Hippocampal formation (tissue), 2 donors: ENCODE results near the gene PTS.

Source experiments
- DNase-seq, 2 donors: peaks; one replicate each; lab custom pipeline; 2025; lab: John Stamatoyannopoulos, UW

Gene PTS

GRCh38 chr11:112222303-112222702, 3.9 kb upstream of the PTS start:
- no peak for DNase-seq

DNA sequence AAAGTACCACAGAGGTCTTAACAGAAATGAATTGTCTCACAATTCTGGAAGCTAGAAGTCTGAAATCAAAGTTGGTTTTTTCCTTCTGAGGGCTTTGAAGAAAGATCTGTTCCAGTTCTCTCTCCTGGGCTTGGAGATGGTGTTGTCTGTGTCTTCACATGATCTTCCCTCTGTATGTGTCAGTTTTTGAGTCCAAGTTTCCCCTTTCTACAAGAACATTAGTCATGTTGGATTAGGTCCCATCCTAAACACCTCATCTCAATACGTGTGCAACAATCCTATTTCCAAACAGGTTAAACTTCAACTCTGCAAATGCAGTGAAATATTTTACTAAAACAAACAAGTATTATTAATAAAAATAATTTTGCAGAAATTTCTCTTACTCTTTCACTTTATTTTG, 3.1 kb upstream of the PTS start:
- no peak for DNase-seq

DNA sequence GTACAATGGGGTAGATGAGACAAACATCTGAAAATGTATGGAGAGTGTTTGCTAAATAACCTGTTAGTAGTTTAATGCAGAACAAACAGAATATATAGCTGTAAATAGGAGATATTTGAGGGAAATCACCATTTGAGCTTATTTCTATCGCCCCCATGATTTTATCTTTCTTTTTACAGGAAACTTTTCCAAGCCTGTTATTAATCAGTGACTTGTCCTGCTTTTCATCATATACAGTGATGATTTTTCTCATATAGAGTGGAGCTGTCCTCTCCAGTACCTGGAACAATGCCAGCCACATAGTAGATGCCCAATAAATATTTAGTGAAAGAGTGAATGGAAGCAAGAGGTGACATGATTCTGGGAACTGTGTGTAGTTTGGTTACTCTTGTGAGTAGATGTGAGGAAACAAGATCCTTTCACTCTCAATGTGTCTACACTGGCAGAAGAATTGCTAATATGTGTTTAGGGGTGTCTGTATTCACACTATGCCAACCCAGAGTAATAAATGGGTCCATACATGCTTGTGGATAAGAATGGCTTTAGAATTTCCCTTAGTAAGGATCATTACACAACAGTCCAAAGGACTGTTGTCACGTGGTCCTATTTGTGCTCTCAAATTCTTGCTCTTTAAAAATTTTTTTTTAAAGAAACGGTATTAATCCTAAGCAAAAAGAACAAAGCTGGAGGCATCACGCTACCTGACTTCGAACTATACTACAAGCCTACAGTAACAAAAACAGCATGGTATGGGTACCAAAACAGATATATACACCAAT, 2.3 kb upstream of the PTS start:
- DNase-seq: no peak

- DNase-seq: no peak
Measured at GRCh38 chr11:112225753-112226061, 521 bp upstream of the PTS start.

DNA sequence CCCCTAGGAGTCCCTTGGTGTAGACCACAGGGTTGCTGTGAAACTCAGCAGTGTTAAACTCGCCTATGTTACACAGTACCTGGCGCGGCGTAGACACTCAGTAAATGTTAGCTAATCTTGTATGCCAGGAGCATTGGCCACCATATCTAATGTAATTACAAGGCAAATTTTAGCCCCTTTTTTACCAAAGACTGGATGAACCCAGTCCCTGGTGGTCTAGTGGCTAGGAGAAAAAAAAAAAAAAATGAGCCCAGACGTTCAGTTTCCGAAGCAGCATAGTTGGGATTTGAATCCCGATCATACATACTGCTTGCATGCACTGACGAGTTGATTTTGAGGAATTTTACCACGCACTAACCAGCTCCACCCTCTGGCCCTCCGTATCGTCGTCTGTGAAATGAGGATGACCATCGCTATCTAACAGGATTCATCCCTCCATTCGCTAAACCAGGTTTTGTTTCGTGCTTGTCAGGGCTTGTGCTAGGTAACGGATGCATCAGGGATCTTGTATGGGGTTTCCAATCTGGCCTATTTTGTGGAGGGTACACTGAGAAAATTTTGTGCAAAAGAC, 688 bp downstream of the PTS start:
- no peak for DNase-seq

GRCh38 chr11:112227471-112227870, 1.2 kb downstream of the PTS start:
- no peak for DNase-seq

DNA sequence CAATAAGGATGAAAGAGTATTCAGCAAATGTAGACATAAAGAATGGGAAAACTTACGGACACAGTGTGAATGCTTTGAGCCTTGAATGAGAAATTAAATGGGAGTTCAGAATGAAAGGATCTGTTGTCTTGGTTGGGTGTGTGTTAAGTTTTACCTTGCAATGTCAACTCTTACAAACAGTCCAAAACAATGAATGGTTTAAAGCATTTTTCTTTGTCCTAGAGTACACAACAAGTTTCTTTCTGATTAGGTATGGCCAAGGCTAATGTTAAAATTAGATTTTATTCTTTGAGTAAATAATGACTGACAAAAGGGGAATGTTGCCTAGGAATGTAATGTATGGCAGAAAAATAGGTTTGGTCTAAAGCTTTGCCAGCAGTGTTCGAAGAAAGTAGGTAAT, 2.5 kb downstream of the PTS start:
- no peak for DNase-seq

DNA sequence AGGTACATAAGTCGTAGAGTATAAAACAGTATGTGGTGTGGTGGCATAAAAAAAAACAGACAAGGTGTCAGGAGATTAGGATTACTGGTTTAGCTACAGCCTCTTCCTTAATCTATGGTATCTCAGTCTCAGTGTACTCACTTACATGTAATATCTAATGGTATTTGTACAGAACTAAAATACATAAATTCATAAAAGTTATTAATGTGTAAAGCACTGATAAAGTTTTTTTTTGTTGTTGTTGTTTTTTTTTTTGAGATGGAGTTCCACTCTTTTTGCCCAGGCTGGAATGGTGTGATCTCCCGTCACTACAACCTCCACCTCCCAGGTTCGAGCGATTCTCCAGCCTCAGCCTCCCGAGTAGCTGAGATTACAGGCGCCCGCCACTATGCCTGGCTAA, 2.9 kb downstream of the PTS start:
- no peak for DNase-seq

DNA sequence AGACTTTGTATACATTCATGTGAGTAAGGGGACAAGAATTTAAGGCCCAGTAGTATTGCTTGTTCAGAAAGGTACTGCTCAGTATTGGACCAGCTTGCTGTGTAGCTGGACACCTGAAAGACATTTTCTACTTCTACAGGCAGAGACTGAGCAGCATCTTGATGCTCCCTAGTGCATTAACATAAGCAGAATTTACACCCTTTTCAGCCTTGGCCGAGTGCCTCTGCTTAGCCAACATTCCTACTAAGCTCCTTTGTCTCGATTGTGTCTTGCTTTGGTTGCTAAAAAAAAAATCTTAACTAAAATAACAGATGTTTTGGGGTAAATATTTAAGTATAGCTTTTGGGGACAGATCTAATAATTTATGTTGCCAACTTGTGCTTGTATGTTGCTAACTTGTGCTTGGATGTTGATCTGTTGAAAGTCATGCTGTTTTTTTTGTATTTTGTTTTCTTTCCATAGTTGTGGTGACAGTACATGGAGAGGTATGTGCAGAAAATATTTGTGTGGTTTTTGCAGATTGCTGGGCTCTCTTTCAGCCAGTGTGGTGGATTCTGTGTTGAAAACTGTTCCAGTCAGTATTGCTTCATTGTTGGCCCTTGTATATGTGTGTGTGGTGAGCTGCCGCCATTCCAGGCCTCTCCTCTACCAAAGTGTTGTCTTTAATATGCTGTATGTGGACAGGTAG, 3.7 kb downstream of the PTS start:
- no peak for DNase-seq

DNA sequence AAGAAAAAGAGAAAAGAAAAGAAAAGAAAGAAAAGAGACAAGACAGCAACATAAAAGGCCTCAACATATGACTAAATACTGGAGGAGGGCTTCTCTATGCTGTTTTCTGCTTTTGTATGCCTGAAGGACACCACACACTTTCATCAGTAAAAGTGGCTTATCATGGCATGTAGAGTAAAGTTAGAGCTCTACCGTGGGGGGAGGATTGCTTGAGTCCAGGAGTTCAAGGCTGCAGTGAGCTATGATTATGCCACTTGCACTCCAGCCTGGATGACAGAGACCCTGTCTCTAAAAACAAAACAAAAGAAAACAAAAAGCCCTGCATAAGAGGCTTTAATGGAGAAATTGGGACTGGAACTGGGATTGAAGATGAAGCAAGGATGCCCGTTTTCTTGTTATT, 5.7 kb downstream of the PTS start:
- DNase-seq: no peak

GRCh38 chr11:112235750-112236390, 9.6 kb downstream of the PTS start:
- no peak for DNase-seq

- no peak for DNase-seq
Measured at GRCh38 chr11:112237451-112237850, 11.2 kb downstream of the PTS start.

DNA sequence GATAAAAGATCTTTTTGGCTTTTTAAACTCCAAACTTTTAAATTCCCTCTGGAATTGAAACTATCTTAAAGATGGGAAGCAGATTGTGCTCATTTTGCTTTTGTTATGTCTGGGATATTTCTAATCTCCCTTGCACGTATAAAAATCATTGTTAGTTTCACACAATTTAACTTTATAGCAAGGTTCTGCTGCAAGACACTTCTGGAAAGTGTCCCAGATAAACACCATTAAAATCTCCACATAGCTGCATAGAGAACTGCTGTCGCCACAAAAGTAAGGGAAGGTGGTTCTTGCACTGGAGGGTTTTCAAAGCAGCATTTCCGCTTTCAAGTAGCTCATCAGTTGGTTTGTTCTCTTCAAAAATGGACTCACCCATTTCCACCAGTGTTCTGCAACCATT, 11.8 kb downstream of the PTS start:
- no peak for DNase-seq

DNA sequence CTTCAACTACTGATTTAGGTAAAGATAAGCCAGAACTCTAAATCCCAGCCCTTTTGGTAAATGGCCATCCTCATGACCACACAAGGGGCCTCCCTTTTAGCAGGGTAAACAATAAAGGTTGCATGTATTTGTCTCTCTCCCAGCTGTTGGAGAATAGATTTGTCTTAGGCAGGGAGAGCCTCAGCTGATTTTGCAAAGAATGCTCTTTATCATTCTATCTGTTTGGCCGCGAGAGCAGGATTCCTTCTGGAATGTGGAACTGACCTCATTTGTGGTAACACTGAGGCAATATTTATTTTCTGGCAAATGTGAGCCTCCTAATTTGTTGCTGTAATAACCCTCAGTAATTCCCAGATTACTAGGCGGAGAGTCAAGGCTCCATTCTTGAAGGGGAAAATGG, 15.3 kb downstream of the PTS start:
- DNase-seq: no peak

GRCh38 chr11:112247201-112247600, 21.0 kb downstream of the PTS start:
- DNase-seq: no peak

GRCh38 chr11:112248201-112248600, 22.0 kb downstream of the PTS start:
- DNase-seq: no peak

DNA sequence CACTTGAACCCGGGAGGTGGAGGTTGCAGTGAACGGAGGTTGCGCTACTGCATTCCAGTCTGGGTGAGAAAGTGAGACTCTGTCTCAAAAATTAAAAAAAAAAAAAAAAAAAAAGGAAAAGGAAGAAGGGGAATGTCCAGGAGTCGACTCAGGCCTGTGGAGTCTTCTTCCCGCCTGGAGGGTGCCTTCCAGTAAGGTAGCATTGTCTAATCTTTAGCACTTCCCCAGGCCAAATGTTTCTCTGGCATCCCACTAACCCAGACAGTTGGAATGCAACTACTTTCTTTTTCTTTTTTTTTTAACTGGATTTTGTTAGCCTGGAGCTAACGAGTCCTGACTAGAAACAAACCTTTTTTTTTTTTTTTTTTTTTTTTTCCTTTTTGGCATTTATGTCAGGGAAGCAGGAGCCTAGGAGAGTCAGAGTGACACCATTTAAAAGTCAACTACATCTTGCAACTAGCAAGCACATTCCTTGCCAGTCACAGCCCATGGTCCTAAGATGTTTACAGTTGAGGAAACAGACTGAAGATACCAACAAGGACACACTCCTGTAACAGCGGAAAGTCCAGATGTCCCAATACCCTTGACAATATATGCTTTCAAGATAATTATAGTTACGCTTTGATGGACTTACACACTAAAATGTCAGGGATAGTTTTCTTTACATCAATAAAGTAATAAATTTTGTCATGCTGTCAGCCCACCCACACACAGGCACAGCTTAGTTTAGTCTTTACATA, 23.8 kb downstream of the PTS start:
- DNase-seq: no peak

GRCh38 chr11:112253605-112254242, 27.5 kb downstream of the PTS start:
- DNase-seq: no peak

DNA sequence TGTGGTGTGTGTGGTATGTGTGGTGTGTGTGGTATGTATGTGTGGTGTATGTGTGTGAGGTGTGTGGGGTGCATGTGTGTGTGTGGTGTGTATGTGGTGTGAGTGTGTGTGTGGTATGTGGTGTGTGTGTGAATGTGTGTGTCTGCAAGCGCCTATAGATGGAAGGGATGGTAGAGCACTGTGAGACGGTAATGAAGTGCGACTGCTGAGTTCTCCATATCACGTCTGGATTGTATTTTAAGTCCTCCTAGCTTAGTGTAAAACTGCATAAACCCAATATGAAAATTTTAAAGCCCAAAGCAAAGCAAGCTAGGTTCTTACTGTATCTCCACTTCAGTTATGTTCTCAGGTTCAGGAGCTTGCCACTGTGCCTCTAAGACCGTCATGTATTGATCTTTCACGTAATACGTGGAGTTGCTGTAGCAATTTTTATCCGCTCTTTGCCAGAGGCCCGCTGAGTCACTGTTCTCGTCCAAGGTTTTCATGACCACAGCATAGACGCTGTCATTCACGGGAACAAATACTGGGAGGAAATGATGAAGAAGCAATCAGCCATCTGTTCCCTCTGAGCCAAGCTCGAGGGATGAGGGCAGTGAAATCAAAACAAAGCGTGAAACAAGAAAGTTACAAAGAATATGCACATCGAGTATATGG, 29.0 kb downstream of the PTS start:
- DNase-seq: no peak

- DNase-seq: no peak
Measured at GRCh38 chr11:112260490-112260889, 34.3 kb downstream of the PTS start, which contains the start of gene PLET1. Gene PLET1, minus strand, starts transcription at chr11:112260860. Its CDS starts 271 bp downstream, at chr11:112260589.
